Neural crest cell (in vitro differentiated cells): ENCODE results near the gene IFFO2. TPM values are rescaled to one million over a fixed set of nuclear protein-coding genes. Genes with fewer than 3 reads are reported as not detected.

ENCODE experiments used
- DNase-seq: peaks from one replicate; pipeline ENCODE4 v3.0.0; 2021; ENCODE audit warnings: low read depth, mixed read lengths, low spot score
- H3K27ac Mint-ChIP-seq: one replicate; pipeline ENCODE4 v1.8.0; 2021; ENCODE audit warnings: mild to moderate bottlenecking, mixed read lengths; ENCODE audit not compliant: unreplicated experiment
- H3K27me3 Mint-ChIP-seq: 2 replicates; pipeline ENCODE4 v1.8.0; 2021; ENCODE audit warnings: low read depth, mild to moderate bottlenecking, mixed read lengths
- H3K36me3 Mint-ChIP-seq: 2 replicates; pipeline ENCODE4 v1.8.0; 2021; ENCODE audit warnings: low read depth, mild to moderate bottlenecking, mixed read lengths
- H3K4me1 Mint-ChIP-seq: 2 replicates; pipeline ENCODE4 v1.8.0; 2021; ENCODE audit warnings: mixed read lengths
- H3K4me3 Mint-ChIP-seq: one replicate; pipeline ENCODE4 v1.8.0; 2021; ENCODE audit warnings: mild to moderate bottlenecking, mixed read lengths
- H3K9me3 Mint-ChIP-seq: 2 replicates; pipeline ENCODE4 v1.8.0; 2021; ENCODE audit warnings: mixed read lengths
- total RNA-seq: library from RNA; stranded (reverse); gene quantifications from 2 replicates; pipeline ENCODE4 v1.2.1, GENCODE V29; 2021
- TF ChIP-seq, protein P1 (sequence below): fragments of 200-600 bp; sonication (generic); conservative IDR thresholded peaks from 2 replicates; pipeline ENCODE4 v1.5.0; 2021; ENCODE audit warnings: antibody characterized with exemption, mild to moderate bottlenecking

The IFFO2 gene
- total RNA-seq, 1 donor from 2014 or later, result 9.9 TPM

DNA sequence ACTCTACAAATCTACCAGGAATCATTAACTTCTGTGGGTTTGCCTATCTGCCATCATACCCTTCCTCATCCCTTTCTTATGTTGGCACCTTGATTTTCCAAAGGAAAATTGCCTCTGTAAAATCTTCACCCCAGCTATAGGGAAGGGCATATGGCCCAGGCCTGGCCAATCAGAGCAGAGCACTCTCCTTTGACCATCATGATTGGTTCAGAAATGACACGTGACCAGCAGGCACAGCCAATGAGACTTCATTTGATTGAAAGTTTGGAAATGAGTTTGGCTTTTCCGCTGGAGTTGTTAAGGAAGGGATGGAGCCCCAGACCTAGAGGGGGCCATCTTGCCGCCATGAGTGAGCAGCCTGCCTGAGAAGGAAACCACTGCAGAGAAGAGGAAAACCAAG is 35.1 kb upstream of the IFFO2 start:
- peaks cover 5% of the 10 kb centered on the region for H3K4me1 Mint-ChIP-seq
- H3K27me3 Mint-ChIP-seq, result no peaks in the 10 kb centered on the region
- no peak for DNase-seq
- TF ChIP-seq, protein P1, sequence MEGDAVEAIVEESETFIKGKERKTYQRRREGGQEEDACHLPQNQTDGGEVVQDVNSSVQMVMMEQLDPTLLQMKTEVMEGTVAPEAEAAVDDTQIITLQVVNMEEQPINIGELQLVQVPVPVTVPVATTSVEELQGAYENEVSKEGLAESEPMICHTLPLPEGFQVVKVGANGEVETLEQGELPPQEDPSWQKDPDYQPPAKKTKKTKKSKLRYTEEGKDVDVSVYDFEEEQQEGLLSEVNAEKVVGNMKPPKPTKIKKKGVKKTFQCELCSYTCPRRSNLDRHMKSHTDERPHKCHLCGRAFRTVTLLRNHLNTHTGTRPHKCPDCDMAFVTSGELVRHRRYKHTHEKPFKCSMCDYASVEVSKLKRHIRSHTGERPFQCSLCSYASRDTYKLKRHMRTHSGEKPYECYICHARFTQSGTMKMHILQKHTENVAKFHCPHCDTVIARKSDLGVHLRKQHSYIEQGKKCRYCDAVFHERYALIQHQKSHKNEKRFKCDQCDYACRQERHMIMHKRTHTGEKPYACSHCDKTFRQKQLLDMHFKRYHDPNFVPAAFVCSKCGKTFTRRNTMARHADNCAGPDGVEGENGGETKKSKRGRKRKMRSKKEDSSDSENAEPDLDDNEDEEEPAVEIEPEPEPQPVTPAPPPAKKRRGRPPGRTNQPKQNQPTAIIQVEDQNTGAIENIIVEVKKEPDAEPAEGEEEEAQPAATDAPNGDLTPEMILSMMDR, result no peak
- peaks cover 6% of the 10 kb centered on the region for H3K9me3 Mint-ChIP-seq
- no peaks in the 10 kb centered on the region for H3K36me3 Mint-ChIP-seq
- no peak overlapping the region for H3K4me3 Mint-ChIP-seq
- no peak overlapping the region for H3K27ac Mint-ChIP-seq

DNA sequence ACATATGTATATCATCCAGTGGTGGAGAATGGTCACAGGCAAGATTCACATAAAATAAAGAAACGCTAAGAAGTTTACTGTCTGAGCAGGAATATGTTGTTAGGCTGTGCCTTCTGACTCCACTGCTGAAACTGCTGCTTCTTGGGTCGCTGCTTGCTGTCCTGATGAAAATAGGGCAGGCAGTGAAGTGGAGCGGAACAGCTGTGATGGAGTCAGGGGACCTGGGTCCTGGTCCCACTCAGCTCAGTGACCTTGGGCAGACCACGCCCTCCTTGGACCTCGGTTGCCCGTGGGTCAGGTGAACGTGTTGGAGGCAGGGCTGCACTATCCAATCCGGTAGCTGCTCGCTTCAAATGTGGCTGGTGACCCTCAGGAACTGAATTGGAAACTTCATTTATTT is 33.4 kb upstream of the IFFO2 start:
- Mint-ChIP-seq H3K27ac (no peak overlapping the region), H3K27me3 (peaks cover 4% of the 10 kb centered on the region), H3K4me3 (no peak overlapping the region), H3K36me3 (no peaks in the 10 kb centered on the region), H3K4me1 (peaks cover 5% of the 10 kb centered on the region), H3K9me3 (peaks cover 6% of the 10 kb centered on the region)
- DNase-seq, result no peak
- TF ChIP-seq, protein P1, result no peak

DNA sequence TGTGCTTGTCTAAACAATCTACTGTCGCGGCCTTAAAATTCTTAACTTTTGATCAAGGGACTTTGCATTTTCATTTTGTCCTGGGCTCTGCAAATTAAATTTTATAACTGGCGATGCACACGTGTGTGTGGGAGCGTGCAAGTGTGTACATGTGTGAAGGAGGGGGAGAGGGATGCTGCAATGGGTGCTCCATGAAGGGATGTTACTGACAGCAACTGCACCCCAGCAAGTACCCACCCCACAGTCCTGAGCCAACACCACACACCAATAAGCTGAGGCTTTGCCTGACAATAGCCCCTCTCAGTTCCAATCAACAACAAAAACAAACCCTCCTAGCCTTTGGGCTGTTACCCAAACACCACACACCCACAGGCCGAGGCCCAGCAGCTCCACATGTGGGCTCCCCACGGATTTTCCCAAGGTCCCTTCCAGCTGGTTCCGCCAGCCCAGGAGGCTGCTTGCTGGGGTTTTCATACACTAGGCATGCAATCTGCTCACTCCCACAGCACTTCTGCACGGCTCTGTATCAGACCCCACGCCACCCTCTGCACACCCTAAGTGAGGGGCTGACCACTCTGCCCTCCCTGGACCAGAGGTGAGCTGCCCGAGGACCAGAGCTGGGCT is 32.8 kb upstream of the IFFO2 start:
- Mint-ChIP-seq H3K9me3 (peaks cover 6% of the 10 kb centered on the region), H3K27ac (no peak overlapping the region)

DNA sequence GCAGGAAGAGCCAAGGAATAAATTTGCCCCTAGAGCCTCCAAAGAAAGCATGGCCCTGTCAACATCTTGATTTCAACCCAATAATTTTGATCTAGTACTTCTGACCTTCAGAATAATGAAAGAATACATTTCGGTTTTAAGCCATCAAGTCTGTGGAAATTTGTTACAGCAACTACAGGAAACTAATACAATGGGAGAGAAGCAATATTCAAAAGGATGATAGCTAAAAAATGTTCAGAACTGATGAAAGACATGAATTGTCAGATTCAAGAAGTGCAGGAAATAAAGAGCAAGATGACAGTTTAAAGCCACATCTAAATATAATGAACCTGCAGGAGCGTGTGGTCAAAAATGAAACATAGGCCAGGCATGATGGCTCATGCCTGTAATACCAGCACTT is 24.8 kb upstream of the IFFO2 start:
- TF ChIP-seq, protein P1, result no peak
- no peaks in the 10 kb centered on the region for H3K36me3 Mint-ChIP-seq
- H3K27ac Mint-ChIP-seq, result no peak overlapping the region

More for the DNA sequence above, 32.8 kb upstream of the IFFO2 start:
- Mint-ChIP-seq H3K4me1 (peaks cover 4% of the 10 kb centered on the region), H3K27me3 (peaks cover 5% of the 10 kb centered on the region), H3K4me3 (no peak overlapping the region), H3K36me3 (no peaks in the 10 kb centered on the region)
- TF ChIP-seq, protein P1, result no peak
- no peak for DNase-seq

DNA sequence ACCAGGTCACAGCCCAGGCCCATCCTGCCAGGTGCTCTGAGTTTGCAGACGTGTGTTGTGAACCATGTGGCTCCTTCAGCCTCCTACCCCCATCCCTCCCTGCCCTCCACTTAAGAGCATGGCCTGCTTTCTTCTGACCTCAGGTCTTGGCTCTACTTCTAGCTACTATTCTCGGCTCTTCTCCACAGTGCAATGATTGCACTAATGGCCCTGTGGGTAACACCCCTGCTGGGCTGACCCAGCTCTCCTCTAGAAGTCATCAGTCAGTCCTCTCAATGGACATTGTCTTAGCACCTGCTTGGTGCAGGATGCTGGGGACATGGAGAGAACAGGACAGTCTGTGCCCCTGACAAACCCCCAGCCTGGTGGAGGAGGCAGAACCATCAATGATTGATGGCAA is 22.2 kb upstream of the IFFO2 start:
- H3K4me1 Mint-ChIP-seq, result peaks cover 3% of the 10 kb centered on the region
- DNase-seq, result no peak
- H3K27me3 Mint-ChIP-seq, result peaks cover 13% of the 10 kb centered on the region
- TF ChIP-seq, protein P1, result no peak
- no peaks in the 10 kb centered on the region for H3K36me3 Mint-ChIP-seq
- no peak overlapping the region for H3K4me3 Mint-ChIP-seq
- H3K9me3 Mint-ChIP-seq, result peaks cover 13% of the 10 kb centered on the region
- no peak overlapping the region for H3K27ac Mint-ChIP-seq

More for the DNA sequence above, 24.8 kb upstream of the IFFO2 start:
- H3K4me1 Mint-ChIP-seq, result peaks cover 3% of the 10 kb centered on the region
- no peak for DNase-seq
- peaks cover 13% of the 10 kb centered on the region for H3K9me3 Mint-ChIP-seq
- H3K27me3 Mint-ChIP-seq, result peaks cover 23% of the 10 kb centered on the region
- H3K4me3 Mint-ChIP-seq, result no peak overlapping the region
